Naive thymus-derived CD4-positive, alpha-beta T cell (primary cell): ENCODE results near the gene DNAJA2. TPM values are rescaled to one million over a fixed set of nuclear protein-coding genes. Genes with fewer than 3 reads are reported as not detected.

Source experiments
- ATAC-seq: fragments of 150-1000 bp; cut with Tn5 transposase; 2 replicates; pipeline ENCODE4 v1.10.0; 2021; ENCODE audit warnings: mild to moderate bottlenecking, moderate library complexity
- CTCF ChIA-PET: fragments of 350-600 bp; sonication (Branson Sonifier 250); formaldehyde crosslinking; loops from one replicate; lab custom pipeline; 2021; ENCODE audit warnings: antibody characterized with exemption; lab: Charles Lee
- POLR2A ChIA-PET: fragments of 350-600 bp; sonication (Branson Sonifier 250); formaldehyde crosslinking; loops from one replicate; lab custom pipeline; 2021; ENCODE audit warnings: antibody characterized with exemption, inconsistent platforms; lab: Charles Lee
- DNase-seq, 9 donors: peaks; one replicate each; pipeline versions ENCODE4 v3.0.0 to v3.0.0-alpha.2; 2020 to 2022; ENCODE audit warnings: mixed read lengths in 1 of 9
- H3K27ac ChIP-seq: one replicate; pipeline ENCODE4 v1.7.0; 2013; ENCODE audit warnings: mild to moderate bottlenecking, low read depth, low read length, moderate library complexity
- H3K27me3 ChIP-seq, 2 donors: one replicate each; pipeline ENCODE4 v1.7.0; 2013; ENCODE audit warnings: low read length in 2 of 2, mild to moderate bottlenecking in 2 of 2, moderate library complexity in 2 of 2; ENCODE audit not compliant: control insufficient read depth in 2 of 2, insufficient read depth in 2 of 2
- H3K36me3 ChIP-seq, 3 experiments: 1 replicate in 2 of 3; 2 replicates in 1 of 3; pipeline ENCODE4 v1.7.0; 2013; ENCODE audit warnings: low read length in 3 of 3, mild to moderate bottlenecking in 3 of 3, moderate library complexity in 1 of 3; ENCODE audit not compliant: insufficient read depth in 3 of 3, control insufficient read depth in 2 of 3
- H3K4me1 ChIP-seq, 2 donors: one replicate each; pipeline ENCODE4 v1.7.0; 2013; ENCODE audit warnings: low read length in 2 of 2, mild to moderate bottlenecking in 2 of 2, moderate library complexity in 1 of 2; ENCODE audit not compliant: control insufficient read depth in 2 of 2, insufficient read depth in 2 of 2
- H3K4me3 ChIP-seq: 2 replicates; pipeline ENCODE4 v1.7.0; 2013; ENCODE audit warnings: mild to moderate bottlenecking, low read length
- H3K9me3 ChIP-seq, 3 experiments: 1 replicate in 2 of 3; 2 replicates in 1 of 3; pipeline ENCODE4 v1.7.0; 2013; ENCODE audit warnings: low read length in 3 of 3; ENCODE audit not compliant: control insufficient read depth in 2 of 3
- H3K27ac Mint-ChIP-seq, 9 donors: one replicate each; pipeline ENCODE4 v1.8.0; 2020 to 2022; ENCODE audit warnings: mixed read lengths in 9 of 9, mild to moderate bottlenecking in 8 of 9, moderate library complexity in 5 of 9, inconsistent platforms in 2 of 9
- H3K27me3 Mint-ChIP-seq, 5 donors: one replicate each; pipeline ENCODE4 v1.8.0; 2021 to 2022; ENCODE audit warnings: mixed read lengths in 5 of 5, mild to moderate bottlenecking in 1 of 5
- H3K36me3 Mint-ChIP-seq, 5 donors: one replicate each; pipeline ENCODE4 v1.8.0; 2020 to 2022; ENCODE audit warnings: mixed read lengths in 5 of 5, mild to moderate bottlenecking in 3 of 5, inconsistent platforms in 1 of 5
- H3K4me1 Mint-ChIP-seq, 7 donors: one replicate each; pipeline ENCODE4 v1.8.0; 2020 to 2022; ENCODE audit warnings: mixed read lengths in 7 of 7, mild to moderate bottlenecking in 3 of 7, inconsistent platforms in 1 of 7
- H3K4me3 Mint-ChIP-seq, 10 donors: one replicate each; pipeline ENCODE4 v1.8.0; 2020 to 2022; ENCODE audit warnings: mild to moderate bottlenecking in 10 of 10, mixed read lengths in 10 of 10, moderate library complexity in 6 of 10, inconsistent platforms in 2 of 10
- H3K9me3 Mint-ChIP-seq, 11 donors: one replicate each; pipeline ENCODE4 v1.8.0; 2020 to 2022; ENCODE audit warnings: mixed read lengths in 11 of 11, mild to moderate bottlenecking in 4 of 11, inconsistent platforms in 1 of 11, moderate library complexity in 1 of 11
- intact Hi-C, 2 donors: fragments of 100-400 bp; cut with micrococcal nuclease; formaldehyde crosslinking; loops; one replicate each; pipeline ENCODE4 v1.15.1; 2023
- polyA plus RNA-seq, 2 donors: library from polyadenylated mRNA; unstranded; fragments of 300-500 nt; fragmentation: Illumina TruSeq; gene quantifications; one replicate each; pipeline ENCODE4 v1.2.3, GENCODE V29; 2021
- total RNA-seq, 6 experiments: library from RNA in 5 of 6; stranded (reverse) in 5 of 6; gene quantifications; 1 replicate in 5 of 6; 2 replicates in 1 of 6; pipeline ENCODE4 v1.2.3 and lab custom pipeline; 2021 to 2026

The DNAJA2 gene
- total and polyA plus RNA-seq, 7 experiments from 2014 or later: 59.4 to 98.2 (median 66.1) TPM

GRCh38 chr16:46996952-46997458 is 23.5 kb upstream of the DNAJA2 start:
- Mint-ChIP-seq H3K27me3 (peaks cover 0 to 3% (median 0%) of the 10 kb centered on the region in 5 donors), H3K4me3 (no peak overlapping the region), H3K9me3 (no peaks in the 10 kb centered on the region), H3K27ac (no peak overlapping the region), H3K36me3 (no peaks in the 10 kb centered on the region), H3K4me1 (peaks cover 0 to 7% (median 0%) of the 10 kb centered on the region in 7 donors)
- Histone ChIP-seq H3K27ac (no peak overlapping the region), H3K4me1 (no peaks in the 10 kb centered on the region), H3K9me3 (no peaks in the 10 kb centered on the region), H3K27me3 (no peaks in the 10 kb centered on the region), H3K36me3 (no peaks in the 10 kb centered on the region), H3K4me3 (no peak overlapping the region)
- intact Hi-C loops: no loop called here
- CTCF ChIA-PET: no interaction called here
- DNase-seq (no peak), ATAC-seq (no peak)
- POLR2A ChIA-PET: no interaction called here

GRCh38 chr16:46996391-46996790 is 22.9 kb upstream of the DNAJA2 start:
- H3K27ac Mint-ChIP-seq: peak overlapping the region in 1 of 9 donors; percentile 10
- no peaks in the 10 kb centered on the region for H3K9me3 ChIP-seq
- CTCF ChIA-PET: no interaction called here
- no peaks in the 10 kb centered on the region for H3K4me1 ChIP-seq
- DNase-seq (no peak), ATAC-seq (no peak)
- no peaks in the 10 kb centered on the region for H3K36me3 ChIP-seq
- peaks cover 0 to 2% (median 0%) of the 10 kb centered on the region in 11 donors for H3K9me3 Mint-ChIP-seq
- POLR2A ChIA-PET: no interaction called here
- intact Hi-C loops: no loop called here
- peaks cover 0 to 7% (median 0%) of the 10 kb centered on the region in 7 donors for H3K4me1 Mint-ChIP-seq
- no peak overlapping the region for H3K4me3 Mint-ChIP-seq
- no peaks in the 10 kb centered on the region for H3K27me3 ChIP-seq
- no peak overlapping the region for H3K4me3 ChIP-seq
- no peak overlapping the region for H3K27ac ChIP-seq
- H3K27me3 Mint-ChIP-seq: peaks cover 0 to 3% (median 0%) of the 10 kb centered on the region in 5 donors
- H3K36me3 Mint-ChIP-seq: no peaks in the 10 kb centered on the region

- Histone ChIP-seq H3K4me3 (no peak overlapping the region), H3K27me3 (no peaks in the 10 kb centered on the region), H3K4me1 (no peaks in the 10 kb centered on the region), H3K27ac (no peak overlapping the region), H3K36me3 (no peaks in the 10 kb centered on the region), H3K9me3 (no peaks in the 10 kb centered on the region)
- intact Hi-C loops: no loop called here
- DNase-seq: no peak
- Mint-ChIP-seq H3K36me3 (no peaks in the 10 kb centered on the region), H3K4me1 (peaks cover 0 to 7% (median 0%) of the 10 kb centered on the region in 7 donors), H3K27me3 (peaks cover 0 to 3% (median 0%) of the 10 kb centered on the region in 5 donors), H3K4me3 (no peak overlapping the region), H3K9me3 (peaks cover 0 to 3% (median 0%) of the 10 kb centered on the region in 11 donors), H3K27ac (no peak overlapping the region)
- CTCF ChIA-PET: interaction anchor here (0.7 kb wide), 1 partner anchor 8 kb away, joined by 4 read pairs; no protein-coding TSS in a partner anchor
- ATAC-seq: no peak
- POLR2A ChIA-PET: no interaction called here
Observed at GRCh38 chr16:46991729-46992704, 18.5 kb upstream of the DNAJA2 start.

- no peaks in the 10 kb centered on the region for H3K27me3 ChIP-seq
- H3K36me3 ChIP-seq: no peaks in the 10 kb centered on the region
- Mint-ChIP-seq H3K4me1 (no peaks in the 10 kb centered on the region), H3K9me3 (peaks cover 0 to 3% (median 0%) of the 10 kb centered on the region in 11 donors), H3K27me3 (peaks cover 0 to 3% (median 0%) of the 10 kb centered on the region in 5 donors), H3K36me3 (no peaks in the 10 kb centered on the region), H3K4me3 (no peak overlapping the region), H3K27ac (no peak overlapping the region)
- no peak overlapping the region for H3K27ac ChIP-seq
- no peak for DNase-seq
- H3K9me3 ChIP-seq: no peaks in the 10 kb centered on the region
- H3K4me3 ChIP-seq: no peak overlapping the region
- POLR2A ChIA-PET: interaction anchor here (1.4 kb wide), 1 partner anchor 14 kb away, joined by 4 read pairs; the partner anchor contains the start of gene DNAJA2
- ATAC-seq: no peak
- H3K4me1 ChIP-seq: no peaks in the 10 kb centered on the region
- intact Hi-C loops: no loop called here
- CTCF ChIA-PET: interaction anchor here (1.2 kb wide), 1 partner anchor 11 kb away, joined by 3 read pairs; no protein-coding TSS in a partner anchor
Observed at GRCh38 chr16:46986896-46987295, 13.4 kb upstream of the DNAJA2 start.

- ChIA-PET CTCF (interaction anchor here (1.2 kb wide), 1 partner anchor 11 kb away, joined by 3 read pairs; no protein-coding TSS in a partner anchor), POLR2A (interaction anchor here (1.4 kb wide), 1 partner anchor 13 kb away, joined by 4 read pairs; the partner anchor contains the start of gene DNAJA2)
- Mint-ChIP-seq H3K27me3 (peaks cover 0 to 3% (median 0%) of the 10 kb centered on the region in 5 donors), H3K27ac (no peak overlapping the region), H3K9me3 (peaks cover 0 to under 1% (median 0%) of the 10 kb centered on the region in 11 donors), H3K4me3 (no peak overlapping the region), H3K4me1 (no peaks in the 10 kb centered on the region), H3K36me3 (no peaks in the 10 kb centered on the region)
- Histone ChIP-seq H3K4me1 (no peaks in the 10 kb centered on the region), H3K9me3 (no peaks in the 10 kb centered on the region), H3K27ac (no peak overlapping the region), H3K4me3 (no peak overlapping the region), H3K27me3 (no peaks in the 10 kb centered on the region), H3K36me3 (no peaks in the 10 kb centered on the region)
- ATAC-seq (no peak), DNase-seq (no peak)
- intact Hi-C loops: no loop called here
Observed at GRCh38 chr16:46986438-46986837, 13.0 kb upstream of the DNAJA2 start.

- Histone ChIP-seq H3K27ac (no peak overlapping the region), H3K27me3 (no peaks in the 10 kb centered on the region), H3K9me3 (no peaks in the 10 kb centered on the region), H3K4me3 (no peak overlapping the region), H3K36me3 (no peaks in the 10 kb centered on the region), H3K4me1 (no peaks in the 10 kb centered on the region)
- Mint-ChIP-seq H3K4me3 (no peak overlapping the region), H3K27ac (no peak overlapping the region), H3K27me3 (peaks cover 0 to 3% (median 0%) of the 10 kb centered on the region in 5 donors), H3K9me3 (peaks cover 0 to 2% (median 0%) of the 10 kb centered on the region in 11 donors), H3K36me3 (peaks cover 0 to 2% (median 0%) of the 10 kb centered on the region in 5 donors), H3K4me1 (peaks cover 0 to 9% (median 5%) of the 10 kb centered on the region in 7 donors)
- intact Hi-C loops: no loop called here
- DNase-seq (no peak), ATAC-seq (no peak)
- ChIA-PET POLR2A (interaction anchor here (1.6 kb wide), 1 partner anchor 8 kb away, joined by 3 read pairs; no protein-coding TSS in a partner anchor), CTCF (no interaction called here)
Observed at GRCh38 chr16:46982335-46982734, 8.9 kb upstream of the DNAJA2 start.
